Nephron progenitor cell (in vitro differentiated cells): Measurements from ENCODE around the gene WDR46.
A peak's percentile ranks its signal among the peaks of the same experiment; 100 is the strongest.

Experiments
- DNase-seq: peaks from one replicate; pipeline ENCODE4 v3.0.0; 2021
- H3K27ac Mint-ChIP-seq: 2 replicates; pipeline ENCODE4 v1.8.0; 2021; ENCODE audit warnings: mild to moderate bottlenecking, moderate library complexity, mixed read lengths
- H3K27me3 Mint-ChIP-seq: 2 replicates; pipeline ENCODE4 v1.8.0; 2021; ENCODE audit warnings: mild to moderate bottlenecking, low read depth, mixed read lengths; ENCODE audit not compliant: poor library complexity
- H3K36me3 Mint-ChIP-seq: 2 replicates; pipeline ENCODE4 v1.8.0; 2021; ENCODE audit warnings: low read depth, mixed read lengths
- H3K4me1 Mint-ChIP-seq: 2 replicates; pipeline ENCODE4 v1.8.0; 2021; ENCODE audit warnings: mixed read lengths
- H3K4me3 Mint-ChIP-seq: 2 replicates; pipeline ENCODE4 v1.8.0; 2021; ENCODE audit warnings: mild to moderate bottlenecking, moderate library complexity, mixed read lengths
- H3K9me3 Mint-ChIP-seq: 2 replicates; pipeline ENCODE4 v1.8.0; 2021; ENCODE audit warnings: mild to moderate bottlenecking, moderate library complexity, mixed read lengths
- CTCF ChIP-seq: fragments of 200-600 bp; sonication (generic); IDR thresholded peaks from 2 replicates; pipeline ENCODE4 v1.5.0; 2021; ENCODE audit warnings: antibody characterized with exemption

The WDR46 gene

GRCh38 chr6:33280539-33280938 lies 8.5 kb downstream of the WDR46 start:
- H3K27ac Mint-ChIP-seq: no peak overlapping the region
- no peak overlapping the region for H3K4me3 Mint-ChIP-seq
- TF ChIP-seq CTCF: no peak
- no peaks in the 10 kb centered on the region for H3K9me3 Mint-ChIP-seq
- H3K27me3 Mint-ChIP-seq: no peaks in the 10 kb centered on the region
- H3K4me1 Mint-ChIP-seq: peaks cover 41% of the 10 kb centered on the region
- H3K36me3 Mint-ChIP-seq: peaks cover 9% of the 10 kb centered on the region
- DNase-seq: no peak

GRCh38 chr6:33279971-33280511 lies 9.0 kb downstream of the WDR46 start:
- no peak overlapping the region for H3K4me3 Mint-ChIP-seq
- peaks cover 13% of the 10 kb centered on the region for H3K36me3 Mint-ChIP-seq
- no peaks in the 10 kb centered on the region for H3K9me3 Mint-ChIP-seq
- TF ChIP-seq CTCF: peak; percentile 56
- peaks cover 46% of the 10 kb centered on the region for H3K4me1 Mint-ChIP-seq
- DNase-seq: peak; percentile 58
- no peaks in the 10 kb centered on the region for H3K27me3 Mint-ChIP-seq
- H3K27ac Mint-ChIP-seq: peak overlapping the region; percentile 85

DNA sequence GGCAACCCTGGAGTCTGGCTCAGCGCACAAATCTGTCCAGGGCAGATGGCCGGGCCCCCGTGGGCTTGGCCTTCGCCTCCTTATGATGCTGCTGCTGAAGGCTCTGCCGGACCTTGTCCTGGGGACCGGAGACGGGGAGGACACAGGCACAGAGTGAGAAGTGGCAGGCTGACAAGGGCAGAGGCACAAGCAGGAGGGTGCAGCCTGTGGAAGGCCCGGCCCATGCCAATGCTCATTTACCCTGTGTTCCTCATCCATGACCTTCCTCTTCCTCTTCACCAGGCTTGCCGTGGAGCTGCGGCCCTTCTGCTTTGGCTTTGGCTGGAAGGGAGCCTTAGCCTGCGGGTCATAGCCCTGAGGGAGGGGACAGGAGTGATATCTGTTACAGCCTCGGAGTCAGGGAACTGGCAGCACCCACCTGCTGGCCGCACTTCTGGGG lies 9.8 kb downstream of the WDR46 start:
- no peak overlapping the region for H3K4me3 Mint-ChIP-seq
- DNase-seq: no peak
- peaks cover 53% of the 10 kb centered on the region for H3K4me1 Mint-ChIP-seq
- peaks cover 20% of the 10 kb centered on the region for H3K36me3 Mint-ChIP-seq
- H3K9me3 Mint-ChIP-seq: no peaks in the 10 kb centered on the region
- no peak overlapping the region for H3K27ac Mint-ChIP-seq
- no peaks in the 10 kb centered on the region for H3K27me3 Mint-ChIP-seq
- no peak for TF ChIP-seq CTCF

DNA sequence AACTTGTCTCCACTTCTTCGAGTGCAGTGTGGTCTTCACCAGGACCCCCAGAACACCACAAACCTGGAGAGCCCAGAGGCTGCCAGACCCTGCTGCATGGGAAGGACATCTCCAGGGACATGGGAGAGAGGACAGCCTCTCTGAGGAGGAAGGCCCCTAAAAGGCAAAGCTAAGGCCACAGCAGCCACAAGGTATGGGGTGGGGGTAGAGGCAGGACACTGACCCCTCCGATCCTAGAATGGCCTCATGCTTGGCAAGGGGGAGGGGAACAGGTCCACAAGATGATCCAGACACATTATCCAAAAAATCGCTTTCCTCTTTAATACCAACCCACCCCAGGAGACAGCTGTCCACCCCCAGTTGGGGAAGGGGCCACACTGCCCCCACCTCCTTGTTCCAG lies 10.2 kb downstream of the WDR46 start:
- TF ChIP-seq CTCF: no peak
- no peaks in the 10 kb centered on the region for H3K9me3 Mint-ChIP-seq
- H3K4me1 Mint-ChIP-seq: peaks cover 57% of the 10 kb centered on the region
- H3K27me3 Mint-ChIP-seq: no peaks in the 10 kb centered on the region
- peaks cover 24% of the 10 kb centered on the region for H3K36me3 Mint-ChIP-seq
- no peak overlapping the region for H3K4me3 Mint-ChIP-seq
- no peak for DNase-seq
- H3K27ac Mint-ChIP-seq: no peak overlapping the region

- Mint-ChIP-seq H3K4me1 (peaks cover 62% of the 10 kb centered on the region), H3K9me3 (no peaks in the 10 kb centered on the region), H3K4me3 (no peak overlapping the region), H3K36me3 (peaks cover 28% of the 10 kb centered on the region), H3K27ac (no peak overlapping the region), H3K27me3 (no peaks in the 10 kb centered on the region)
- TF ChIP-seq CTCF: no peak
- DNase-seq: no peak
Measured at GRCh38 chr6:33278392-33278741, 10.7 kb downstream of the WDR46 start.

DNA sequence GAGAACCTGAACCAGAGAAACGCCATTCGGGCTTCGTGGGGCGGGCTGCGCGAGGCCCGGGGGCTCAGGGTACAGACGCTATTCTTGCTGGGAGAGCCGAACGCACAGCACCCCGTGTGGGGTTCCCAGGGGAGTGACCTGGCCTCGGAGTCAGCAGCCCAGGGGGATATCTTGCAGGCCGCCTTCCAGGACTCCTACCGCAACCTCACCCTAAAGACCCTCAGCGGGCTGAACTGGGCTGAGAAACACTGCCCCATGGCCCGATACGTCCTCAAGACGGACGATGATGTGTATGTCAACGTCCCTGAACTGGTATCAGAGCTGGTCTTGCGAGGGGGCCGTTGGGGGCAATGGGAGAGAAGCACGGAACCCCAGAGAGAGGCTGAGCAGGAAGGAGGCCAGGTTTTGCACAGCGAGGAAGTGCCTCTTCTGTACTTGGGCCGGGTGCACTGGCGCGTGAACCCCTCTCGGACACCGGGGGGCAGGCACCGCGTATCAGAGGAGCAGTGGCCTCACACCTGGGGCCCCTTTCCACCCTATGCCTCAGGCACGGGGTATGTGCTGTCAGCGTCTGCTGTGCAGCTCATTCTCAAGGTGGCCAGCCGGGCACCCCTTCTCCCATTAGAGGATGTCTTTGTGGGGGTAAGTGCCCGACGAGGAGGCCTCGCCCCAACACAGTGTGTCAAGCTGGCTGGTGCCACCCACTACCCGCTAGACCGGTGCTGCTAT lies 11.2 kb downstream of the WDR46 start:
- Mint-ChIP-seq H3K4me1 (peaks cover 67% of the 10 kb centered on the region), H3K27me3 (no peaks in the 10 kb centered on the region), H3K36me3 (peaks cover 34% of the 10 kb centered on the region), H3K27ac (peak overlapping the region; percentile 93), H3K4me3 (peak overlapping the region; percentile 84), H3K9me3 (no peaks in the 10 kb centered on the region)
- TF ChIP-seq CTCF: no peak
- no peak for DNase-seq
